Spleen (tissue), 11 donors: Measurements from ENCODE around the gene SV2A. TPM values are rescaled to one million over a fixed set of nuclear protein-coding genes. Genes with fewer than 3 reads are reported as not detected.
"Not testable (repeated sequence)": the region's sequence is repeated elsewhere in the genome, so short reads cannot be mapped to it uniquely, and the experiment has no call there.

ENCODE experiments used
- DNase-seq: peaks from one replicate; pipeline ENCODE4 v3.0.0-alpha.2; 2020
- H3K27ac ChIP-seq, 8 donors: fragments of 200-600 bp; sonication (generic) in 7 of 8; 1 replicate in 4 of 8; 2 replicates in 4 of 8; pipeline versions ENCODE4 v1.5.0 to v1.8.0; 2016 to 2021; ENCODE audit warnings: inconsistent platforms in 4 of 8, mild to moderate bottlenecking in 4 of 8, moderate library complexity in 1 of 8
- H3K27me3 ChIP-seq, 7 donors: fragments of 200-600 bp; sonication (generic) in 6 of 7; replicated peaks in 1 of 7; 1 replicate in 4 of 7; 2 replicates in 3 of 7; pipeline versions ENCODE4 v1.5.0 to v1.8.0; 2016 to 2021; ENCODE audit warnings: inconsistent platforms in 3 of 7, mild to moderate bottlenecking in 1 of 7
- H3K36me3 ChIP-seq, 6 donors: fragments of 200-600 bp; sonication (generic) in 5 of 6; 1 replicate in 4 of 6; 2 replicates in 2 of 6; pipeline versions ENCODE4 v1.5.0 to v1.8.0; 2016 to 2021; ENCODE audit warnings: inconsistent platforms in 2 of 6
- H3K4me1 ChIP-seq, 6 donors: fragments of 200-600 bp; sonication (generic) in 5 of 6; 1 replicate in 3 of 6; 2 replicates in 3 of 6; pipeline versions ENCODE4 v1.5.0 to v1.8.0; 2016 to 2021; ENCODE audit warnings: inconsistent platforms in 3 of 6
- H3K4me3 ChIP-seq, 8 donors: fragments of 200-600 bp; sonication (generic) in 7 of 8; 1 replicate in 4 of 8; 2 replicates in 4 of 8; pipeline versions ENCODE4 v1.5.0 to v1.8.0; 2016 to 2021; ENCODE audit warnings: inconsistent platforms in 4 of 8, mild to moderate bottlenecking in 4 of 8, moderate library complexity in 2 of 8
- H3K9me3 ChIP-seq, 8 donors: fragments of 200-600 bp; sonication (generic) in 7 of 8; 1 replicate in 4 of 8; 2 replicates in 4 of 8; pipeline versions ENCODE4 v1.5.0 to v1.8.0; 2016 to 2021; ENCODE audit warnings: inconsistent platforms in 4 of 8
- POLR2A ChIP-seq, 3 donors: fragments of 450-650 bp; IDR thresholded peaks; one replicate each; pipeline ENCODE4 v1.5.1; 2017; ENCODE audit warnings: antibody characterized with exemption in 3 of 3, mild to moderate bottlenecking in 1 of 3
- POLR2AphosphoS5 ChIP-seq, 3 donors: sonication (generic); formaldehyde crosslinking; IDR thresholded peaks; one replicate each; pipeline ENCODE4 v1.5.1; 2017; ENCODE audit warnings: antibody characterized with exemption in 3 of 3
- WGBS, 5 donors: extraction: QIAGEN DNeasy Blood & Tissue Kit in 3 of 5; methylation state at CpG; one replicate each; pipeline versions ENCODE4 v1.1.5 to v1.1.7; 2013 to 2018; 5-methylcytosine and 5-hydroxymethylcytosine counted together
- intact Hi-C: fragments of 100-400 bp; cut with DNase I; formaldehyde crosslinking; loops from one replicate; pipeline ENCODE4 v1.15.0; 2023; ENCODE audit warnings: low total_unique reads
- polyA plus RNA-seq, 3 donors: library from polyadenylated mRNA; stranded (reverse); fragments of 200-250 nt; gene quantifications; one replicate each; pipeline ENCODE4 v1.2.1, GENCODE V29; 2013
- total RNA-seq, 7 donors: library from RNA; depleted of rRNA in 3 of 7; stranded (reverse); fragments of >200 nt in 3 of 7; fragmentation: NEBNext Ultra II Directional in 4 of 7; extraction: Animal tissue kit (Norgen Biotek cat#: 25700) in 4 of 7; gene quantifications; one replicate each; pipeline versions ENCODE4 v1.1.0 to v1.2.1, GENCODE V29; 2016 to 2021
- TF ChIP-seq, protein P1 (sequence below), 11 experiments: fragments of 200-600 bp in 7 of 11; fragments of 450-650 bp in 4 of 11; sonication (generic) in 4 of 11; IDR thresholded peaks in 8 of 11; conservative IDR thresholded peaks in 3 of 11; 1 replicate in 7 of 11; 2 replicates in 4 of 11; pipeline versions ENCODE4 v1.4.0 to v1.8.0; 2016 to 2021; ENCODE audit warnings: antibody characterized with exemption in 11 of 11, inconsistent platforms in 4 of 11, mild to moderate bottlenecking in 1 of 11
- donor health status: healthy with polysubstance abuse.
- donor health status: DM: no; HTN: no; CAD: no; lungs with moderate emphysema.
- donor health status: DM: no; HTN: no; CAD: no.
- donor health status: Bipolar disorder and iron deficiency.
- donor health status: healthy.
- donor health status: DM: no; HTN: no; CAD: no.
- donor health status: DM: yes; HTN: yes; CAD: no.

The SV2A gene
- total and polyA plus RNA-seq, 10 donors: 0.43 to 3.7 (median 1.9) TPM

- TF ChIP-seq POLR2AphosphoS5 (IDR thresholded peaks at IDR 0.05) (peak in 1 of 3 donors; percentile 38), POLR2A (IDR thresholded peaks at IDR 0.05) (peak in 1 of 3 donors; percentile 13)
- TF ChIP-seq, protein P1, sequence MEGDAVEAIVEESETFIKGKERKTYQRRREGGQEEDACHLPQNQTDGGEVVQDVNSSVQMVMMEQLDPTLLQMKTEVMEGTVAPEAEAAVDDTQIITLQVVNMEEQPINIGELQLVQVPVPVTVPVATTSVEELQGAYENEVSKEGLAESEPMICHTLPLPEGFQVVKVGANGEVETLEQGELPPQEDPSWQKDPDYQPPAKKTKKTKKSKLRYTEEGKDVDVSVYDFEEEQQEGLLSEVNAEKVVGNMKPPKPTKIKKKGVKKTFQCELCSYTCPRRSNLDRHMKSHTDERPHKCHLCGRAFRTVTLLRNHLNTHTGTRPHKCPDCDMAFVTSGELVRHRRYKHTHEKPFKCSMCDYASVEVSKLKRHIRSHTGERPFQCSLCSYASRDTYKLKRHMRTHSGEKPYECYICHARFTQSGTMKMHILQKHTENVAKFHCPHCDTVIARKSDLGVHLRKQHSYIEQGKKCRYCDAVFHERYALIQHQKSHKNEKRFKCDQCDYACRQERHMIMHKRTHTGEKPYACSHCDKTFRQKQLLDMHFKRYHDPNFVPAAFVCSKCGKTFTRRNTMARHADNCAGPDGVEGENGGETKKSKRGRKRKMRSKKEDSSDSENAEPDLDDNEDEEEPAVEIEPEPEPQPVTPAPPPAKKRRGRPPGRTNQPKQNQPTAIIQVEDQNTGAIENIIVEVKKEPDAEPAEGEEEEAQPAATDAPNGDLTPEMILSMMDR (IDR thresholded peaks at IDR 0.05 in 8 of 11, conservative IDR thresholded peaks at IDR 0.05 in 3 of 11): no peak
- no peaks in the 10 kb centered on the region for H3K9me3 ChIP-seq
- no peak for DNase-seq
- H3K27me3 ChIP-seq: no peaks in the 10 kb centered on the region
- peak overlapping the region in 1 of 8 donors; percentile 71 for H3K4me3 ChIP-seq
- WGBS, 5 donors: 78 to 89% (median 85%) methylated on average over 3 of the region's 3 CpGs
- H3K4me1 ChIP-seq: peaks cover 12 to 44% (median 22%) of the 10 kb centered on the region in 6 donors
- H3K27ac ChIP-seq: peak overlapping the region in 5 of 8 donors; percentile 98 to 100 (median 99)
- no peaks in the 10 kb centered on the region for H3K36me3 ChIP-seq
- intact Hi-C loops: no loop called here
Observed at GRCh38 chr1:149883598-149884247, 33.9 kb downstream of the SV2A start.

DNA sequence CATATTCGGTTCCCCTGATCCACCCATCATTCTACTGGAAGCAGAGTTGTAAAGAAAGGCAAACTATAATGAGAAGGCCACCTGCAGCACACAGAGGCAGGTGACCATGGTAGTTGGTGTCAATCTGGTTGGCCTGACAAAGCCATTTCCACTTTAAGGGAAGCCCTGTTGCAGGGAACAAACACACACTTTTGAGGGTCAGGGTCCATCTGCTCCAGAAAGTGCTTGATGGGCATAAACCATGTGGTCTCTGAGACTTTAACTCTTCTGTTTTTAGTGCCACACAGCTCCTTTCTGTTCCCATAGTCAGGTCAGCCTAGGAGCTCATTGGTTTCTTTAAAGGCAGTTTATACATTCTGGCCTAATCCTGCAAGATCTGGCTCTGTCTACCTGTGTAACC is 35.8 kb downstream of the SV2A start:
- DNase-seq: no peak
- 89 to 97% (median 94%) methylated on average over 1 of the region's 1 CpG for WGBS, 5 donors
- Histone ChIP-seq H3K9me3 (no peaks in the 10 kb centered on the region), H3K27ac (no peak overlapping the region), H3K27me3 (no peaks in the 10 kb centered on the region), H3K4me3 (no peak overlapping the region), H3K36me3 (no peaks in the 10 kb centered on the region), H3K4me1 (peaks cover 12 to 42% (median 19%) of the 10 kb centered on the region in 6 donors)
- intact Hi-C loops: no loop called here
- TF ChIP-seq, protein P1 (IDR thresholded peaks at IDR 0.05 in 8 of 11, conservative IDR thresholded peaks at IDR 0.05 in 3 of 11): no peak
- TF ChIP-seq POLR2A (IDR thresholded peaks at IDR 0.05): no peak
- TF ChIP-seq POLR2AphosphoS5 (IDR thresholded peaks at IDR 0.05): peak in 1 of 3 donors; percentile 8

GRCh38 chr1:149879556-149879955 is 38.1 kb downstream of the SV2A start:
- 64 to 87% (median 83%) methylated on average over 1 of the region's 1 CpG for WGBS, 5 donors
- TF ChIP-seq POLR2AphosphoS5 (IDR thresholded peaks at IDR 0.05) (no peak), POLR2A (IDR thresholded peaks at IDR 0.05) (no peak)
- TF ChIP-seq, protein P1 (IDR thresholded peaks at IDR 0.05 in 8 of 11, conservative IDR thresholded peaks at IDR 0.05 in 3 of 11): no peak
- intact Hi-C loops: no loop called here
- no peak for DNase-seq
- Histone ChIP-seq H3K27me3 (no peaks in the 10 kb centered on the region), H3K4me3 (no peak overlapping the region), H3K36me3 (no peaks in the 10 kb centered on the region), H3K9me3 (no peaks in the 10 kb centered on the region), H3K4me1 (peaks cover 6 to 32% (median 11%) of the 10 kb centered on the region in 6 donors), H3K27ac (peak overlapping the region in 6 of 8 donors; percentile 5 to 76 (median 41))

DNA sequence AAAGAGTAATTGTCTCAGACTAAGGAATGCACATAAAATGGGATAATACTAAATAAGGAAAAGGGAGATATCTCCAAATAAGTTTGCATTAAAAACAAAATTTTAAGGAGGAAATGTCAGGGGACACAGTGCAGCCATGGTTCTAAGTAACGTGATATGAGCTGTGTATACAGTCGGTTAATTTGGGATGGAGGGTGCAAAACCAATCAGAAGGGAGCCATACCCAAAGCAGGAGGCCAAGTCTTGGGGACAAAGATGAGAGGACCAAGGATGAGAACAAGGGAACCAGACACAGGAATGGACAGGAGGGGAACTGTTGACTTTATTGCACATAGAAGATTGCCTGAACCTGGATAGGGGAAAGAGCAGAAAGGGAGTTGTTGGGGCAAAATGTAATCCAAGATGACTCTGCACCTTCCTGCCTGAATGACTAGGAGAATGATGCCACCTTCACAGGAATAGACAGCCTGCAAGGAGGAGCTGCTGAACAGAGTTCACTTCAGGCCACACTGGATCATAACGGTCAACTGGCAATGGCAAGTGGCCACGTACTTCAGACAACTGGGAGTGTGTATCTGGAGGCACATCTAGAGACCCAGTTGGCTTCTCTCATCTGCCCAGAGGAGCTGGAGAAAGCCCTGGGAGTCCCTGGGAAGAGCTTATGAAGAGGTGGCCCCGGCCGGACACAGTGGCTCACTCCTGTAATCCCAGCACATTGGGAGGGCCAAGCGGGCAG is 40.3 kb downstream of the SV2A start:
- Histone ChIP-seq H3K4me1 (peaks cover 0 to 15% (median 0%) of the 10 kb centered on the region in 6 donors), H3K9me3 (no peaks in the 10 kb centered on the region), H3K36me3 (no peaks in the 10 kb centered on the region), H3K27me3 (no peaks in the 10 kb centered on the region), H3K4me3 (no peak overlapping the region), H3K27ac (no peak overlapping the region)
- WGBS, 5 donors: 92 to 97% (median 96%) methylated on average over 7 of the region's 7 CpGs
- intact Hi-C loops: no loop called here
- TF ChIP-seq POLR2AphosphoS5 (IDR thresholded peaks at IDR 0.05) (no peak), POLR2A (IDR thresholded peaks at IDR 0.05) (no peak)
- TF ChIP-seq, protein P1 (IDR thresholded peaks at IDR 0.05 in 8 of 11, conservative IDR thresholded peaks at IDR 0.05 in 3 of 11): no peak
- DNase-seq: no peak

DNA sequence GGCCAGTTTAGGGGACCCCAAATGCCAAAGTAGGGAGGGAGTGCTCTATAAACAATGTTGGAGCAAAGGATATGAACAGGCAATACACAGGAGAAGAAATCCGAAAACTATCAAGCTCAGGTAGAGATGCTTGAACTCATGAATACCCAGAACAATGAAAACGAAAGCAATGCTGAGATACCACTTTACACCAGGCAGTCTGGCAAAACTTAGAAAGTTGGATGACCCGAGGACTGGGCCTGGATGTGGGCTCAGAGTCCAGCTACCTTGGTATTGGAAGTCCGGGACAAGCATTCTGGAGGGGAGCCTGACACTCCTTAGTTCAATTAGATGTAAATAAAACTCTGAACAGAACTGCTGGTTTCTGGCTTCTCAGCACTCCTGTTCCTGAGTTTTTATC is 44.6 kb downstream of the SV2A start:
- H3K27ac ChIP-seq, H3K4me1 ChIP-seq, H3K36me3 ChIP-seq, H3K27me3 ChIP-seq, intact Hi-C loops, H3K4me3 ChIP-seq, H3K9me3 ChIP-seq, DNase-seq: not testable (repeated sequence)
- no CpG with 5 or more reads among the region's 4 CpGs for WGBS, 5 donors

DNA sequence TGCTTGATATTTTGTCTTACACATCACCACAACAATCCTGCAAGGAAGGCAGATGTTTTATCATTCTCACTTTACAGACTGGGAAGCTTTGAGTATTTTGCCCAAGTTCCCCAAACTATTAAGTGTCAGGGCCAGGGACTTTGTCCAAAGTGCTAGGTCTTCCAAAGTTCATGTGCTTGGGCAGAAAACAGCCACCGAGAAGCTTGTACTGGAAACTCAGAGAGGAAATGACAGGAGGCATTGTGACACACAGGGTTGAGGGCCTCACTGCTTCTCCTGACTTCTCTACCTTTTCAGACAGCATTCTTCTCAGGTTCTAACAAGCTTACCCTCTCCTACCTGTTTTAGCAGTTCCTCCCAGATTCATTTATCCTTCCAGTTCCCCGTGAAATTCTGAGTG is 50.8 kb downstream of the SV2A start:
- WGBS, 5 donors: no CpG with 5 or more reads among the region's 2 CpGs
- DNase-seq, H3K4me3 ChIP-seq: not testable (repeated sequence)

More for the DNA sequence above, 50.8 kb downstream of the SV2A start:
- H3K4me1 ChIP-seq, H3K9me3 ChIP-seq, H3K27me3 ChIP-seq, H3K27ac ChIP-seq, intact Hi-C loops, H3K36me3 ChIP-seq: not testable (repeated sequence)
